IPS-NIHi7 (cell line): ENCODE data around the gene WDR5.

Experiments used
- DNase-seq: peaks from one replicate; pipeline ENCODE4 v3.0.0; 2012; ENCODE audit warnings: mixed read lengths; ENCODE audit errors: extremely low spot score

WDR5 gene

DNA sequence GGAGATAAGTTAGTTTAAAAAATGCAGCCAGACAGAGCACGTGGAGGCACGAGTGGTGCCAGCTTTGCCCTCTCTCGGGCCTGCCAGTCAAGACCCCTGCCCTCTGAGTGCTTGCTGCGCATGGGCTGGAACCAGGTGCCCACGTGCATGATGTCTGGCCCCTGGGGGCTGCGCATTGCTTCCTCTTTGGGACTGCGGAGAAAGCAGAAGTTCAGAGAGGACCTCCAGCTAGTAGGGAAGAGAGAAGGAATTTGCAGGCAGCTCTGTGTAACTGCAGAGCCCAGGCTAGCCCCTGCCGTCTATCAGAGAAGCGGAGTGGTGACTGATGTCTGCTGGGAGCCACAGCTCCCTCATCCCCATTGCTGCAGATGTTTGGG is 38.2 kb downstream of the WDR5 start:
- DNase-seq, result no peak

DNA sequence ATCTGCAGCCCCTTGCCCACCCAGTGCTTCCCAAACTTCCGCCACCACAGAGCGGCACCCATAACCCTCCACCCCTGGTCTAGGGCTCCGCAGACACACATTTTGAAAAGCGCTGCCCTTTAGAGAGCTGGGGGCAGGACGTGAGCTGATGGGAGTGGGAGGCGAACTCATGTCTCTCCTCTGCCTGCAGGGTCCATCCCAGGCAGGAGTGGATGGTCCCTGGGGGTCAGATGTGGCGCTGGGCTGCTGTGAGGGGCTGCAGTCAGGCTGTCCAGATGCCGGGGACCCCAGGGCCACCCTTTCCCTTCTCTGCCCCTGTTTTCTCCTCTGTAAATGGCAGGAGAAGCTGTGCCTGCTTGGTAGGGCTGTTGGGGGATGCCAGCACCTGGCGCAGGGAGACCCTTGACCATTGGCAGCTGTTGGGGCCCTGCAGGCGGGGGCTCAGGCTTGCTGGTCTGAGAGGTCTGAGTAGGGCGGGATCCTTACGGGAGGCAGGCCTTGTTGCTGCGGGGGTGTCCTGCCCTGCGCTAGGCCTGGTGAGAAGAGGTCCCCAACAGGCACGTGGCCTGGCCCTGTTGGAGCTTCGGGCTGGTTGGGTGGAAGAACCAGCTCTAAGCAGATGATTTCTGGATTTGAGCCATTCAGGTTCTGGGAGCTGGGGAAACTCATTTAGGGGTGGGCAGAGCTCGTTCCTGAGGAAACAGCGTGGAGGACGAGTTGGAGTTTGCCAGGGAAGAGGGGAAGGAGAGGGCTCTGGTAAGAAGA is 38.8 kb downstream of the WDR5 start:
- DNase-seq, result no peak

DNA sequence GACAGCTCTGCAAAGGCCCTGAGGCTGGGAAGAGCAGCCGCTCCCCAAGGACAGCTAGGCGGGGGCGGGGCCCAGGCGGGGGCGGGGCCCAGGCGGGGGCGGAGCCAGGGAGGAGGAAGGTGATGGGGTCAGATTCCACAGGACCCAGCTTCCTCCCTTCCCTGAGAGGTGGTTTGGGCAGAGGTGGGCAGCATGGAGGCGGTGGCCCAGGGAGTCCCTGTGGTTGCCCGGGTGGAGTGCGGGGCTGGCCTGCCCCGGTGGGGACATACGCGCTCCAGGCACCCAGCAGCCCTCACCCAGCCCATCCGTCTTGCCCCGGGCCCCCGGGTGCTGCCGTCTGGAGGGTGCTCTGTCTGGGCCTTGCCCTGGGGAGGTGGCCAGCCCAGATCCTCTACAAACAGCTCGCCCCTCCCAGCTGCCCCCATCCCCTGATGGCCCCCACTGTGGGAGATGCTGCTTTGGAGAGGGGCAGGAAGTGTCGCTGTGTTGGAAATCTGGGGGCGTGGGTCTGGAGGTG is 39.5 kb downstream of the WDR5 start:
- peak; percentile 93 for DNase-seq

DNA sequence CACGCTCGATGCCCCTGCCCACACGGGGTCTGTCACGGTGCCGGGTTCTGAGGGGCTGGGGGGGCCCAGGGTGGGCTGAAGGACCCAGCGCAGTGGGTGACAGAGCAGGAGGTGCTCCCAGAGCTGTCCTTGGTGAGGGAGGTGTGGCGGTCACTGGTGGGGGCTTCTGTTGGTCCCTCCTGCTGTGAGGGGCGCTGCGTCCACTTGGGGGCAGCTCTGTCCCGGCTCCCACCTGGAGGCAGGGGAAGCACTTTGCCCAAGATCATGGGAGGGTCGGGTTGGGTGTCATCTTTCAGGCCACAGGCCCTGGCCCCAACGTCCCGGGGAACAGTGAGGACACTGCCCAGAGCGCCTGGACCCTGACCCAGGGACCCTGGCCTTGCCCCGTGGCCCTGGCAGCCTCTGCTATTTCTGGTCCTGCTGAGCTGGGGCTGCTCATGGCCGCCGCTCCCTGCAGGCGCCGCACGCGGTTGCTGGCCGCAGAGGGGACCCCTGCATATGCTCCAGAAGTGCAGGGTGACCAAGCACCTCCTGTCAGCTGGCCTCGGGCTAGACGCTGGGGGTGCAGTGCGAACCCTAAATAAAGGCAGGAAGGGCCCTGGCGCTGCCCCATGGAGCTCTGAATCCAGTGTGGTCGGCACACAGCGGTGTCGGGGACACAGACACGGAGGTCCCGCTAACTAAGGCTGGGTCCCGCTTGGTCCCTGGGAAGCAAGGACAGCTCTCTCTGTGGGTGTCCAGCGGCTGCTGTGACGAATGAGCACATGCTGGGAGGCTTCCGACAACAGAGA is 40.1 kb downstream of the WDR5 start:
- DNase-seq, result no peak

DNA sequence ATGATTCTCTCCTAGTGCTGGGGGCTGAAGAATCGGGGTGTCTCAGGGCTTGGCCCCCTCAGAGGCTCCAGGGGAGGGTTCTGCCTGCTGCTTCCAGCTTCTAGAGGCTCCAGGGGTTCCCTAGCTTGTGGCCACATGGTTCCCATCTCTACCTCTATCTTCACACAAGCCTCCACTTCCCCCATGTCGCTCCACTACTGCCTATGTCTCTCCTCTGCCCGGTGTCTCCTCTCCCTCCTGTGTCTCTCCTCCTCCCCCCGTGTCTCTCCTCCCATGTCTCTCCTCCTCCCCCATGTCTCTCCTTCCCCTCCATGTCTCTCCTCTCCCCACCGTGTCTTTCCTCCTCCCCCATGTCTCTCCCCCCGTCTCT is 40.7 kb downstream of the WDR5 start:
- no peak for DNase-seq

DNA sequence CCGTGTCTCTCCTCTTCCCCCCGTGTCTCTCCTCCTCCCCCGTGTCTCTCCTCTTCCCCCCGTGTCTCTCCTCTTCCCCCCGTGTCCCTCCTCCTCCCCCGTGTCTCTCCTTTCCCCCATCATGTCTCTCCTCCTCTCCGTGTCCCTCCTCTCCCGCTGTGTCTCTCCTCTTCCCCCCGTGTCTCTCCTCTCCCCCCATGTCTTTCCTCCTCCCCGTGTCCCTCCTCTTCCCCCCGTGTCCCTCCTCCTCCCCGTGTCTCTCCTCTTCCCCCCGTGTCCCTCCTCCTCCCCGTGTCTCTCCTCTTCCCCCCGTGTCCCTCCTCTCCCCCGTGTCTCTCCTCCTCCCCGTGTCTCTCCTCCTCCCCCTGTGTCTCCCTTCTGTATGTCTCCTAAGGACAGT is 41.3 kb downstream of the WDR5 start:
- DNase-seq, result no peak

DNA sequence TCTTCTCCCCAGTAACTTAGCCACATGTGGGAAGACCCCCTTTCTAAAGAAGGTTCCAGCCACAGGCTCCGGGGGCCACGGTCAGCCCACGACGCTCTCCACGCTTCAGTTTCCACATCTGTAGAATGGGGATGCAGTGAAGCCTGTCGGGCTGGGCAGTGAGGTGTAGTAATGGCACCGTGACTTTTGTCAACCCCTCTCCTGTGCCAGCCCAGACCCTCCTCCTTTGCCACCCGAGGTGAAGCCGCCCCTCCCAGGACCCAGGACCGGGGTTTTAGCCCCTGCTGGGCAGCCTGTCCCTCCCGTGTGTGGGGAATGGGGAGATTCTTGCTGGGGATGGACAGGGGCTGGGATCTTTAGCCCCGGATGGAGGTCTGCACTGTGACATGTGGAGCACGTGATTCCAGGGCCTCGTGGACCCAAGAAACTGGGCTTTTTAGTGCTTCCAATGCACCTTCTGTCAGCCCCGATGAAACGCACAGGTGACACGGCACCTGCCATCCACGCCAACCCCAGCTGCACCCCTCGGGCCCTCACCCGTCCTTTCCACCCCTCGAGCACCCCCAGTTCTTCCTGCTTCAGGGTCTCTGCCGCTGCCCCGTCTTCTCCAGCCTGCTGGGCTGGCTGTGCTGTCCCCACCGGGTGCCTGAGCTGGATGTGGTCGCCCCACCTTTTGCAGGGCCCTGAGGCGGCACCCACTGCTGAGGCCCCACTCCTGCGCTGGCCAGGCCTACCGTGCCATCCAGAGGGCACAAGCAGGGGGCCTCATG is 41.9 kb downstream of the WDR5 start:
- DNase-seq, result no peak

DNA sequence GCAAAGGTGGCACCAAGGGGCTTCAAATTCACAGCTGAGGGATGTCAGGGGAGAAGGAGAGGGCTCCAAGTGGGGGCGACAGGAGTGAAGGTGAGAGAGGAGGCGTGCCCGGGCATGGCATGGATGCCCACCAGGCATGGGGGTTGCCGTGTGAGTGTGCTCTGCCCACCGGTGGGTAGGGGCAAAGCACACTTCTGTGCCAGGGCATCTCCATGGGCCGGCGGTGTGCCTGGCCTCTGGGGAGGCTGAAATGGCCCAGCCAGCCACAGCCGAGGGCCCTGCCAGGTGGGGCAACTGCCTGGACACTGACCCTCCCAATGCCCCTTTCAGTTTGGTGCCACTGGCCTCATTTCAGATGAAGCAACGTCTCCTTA is 42.5 kb downstream of the WDR5 start:
- no peak for DNase-seq

DNA sequence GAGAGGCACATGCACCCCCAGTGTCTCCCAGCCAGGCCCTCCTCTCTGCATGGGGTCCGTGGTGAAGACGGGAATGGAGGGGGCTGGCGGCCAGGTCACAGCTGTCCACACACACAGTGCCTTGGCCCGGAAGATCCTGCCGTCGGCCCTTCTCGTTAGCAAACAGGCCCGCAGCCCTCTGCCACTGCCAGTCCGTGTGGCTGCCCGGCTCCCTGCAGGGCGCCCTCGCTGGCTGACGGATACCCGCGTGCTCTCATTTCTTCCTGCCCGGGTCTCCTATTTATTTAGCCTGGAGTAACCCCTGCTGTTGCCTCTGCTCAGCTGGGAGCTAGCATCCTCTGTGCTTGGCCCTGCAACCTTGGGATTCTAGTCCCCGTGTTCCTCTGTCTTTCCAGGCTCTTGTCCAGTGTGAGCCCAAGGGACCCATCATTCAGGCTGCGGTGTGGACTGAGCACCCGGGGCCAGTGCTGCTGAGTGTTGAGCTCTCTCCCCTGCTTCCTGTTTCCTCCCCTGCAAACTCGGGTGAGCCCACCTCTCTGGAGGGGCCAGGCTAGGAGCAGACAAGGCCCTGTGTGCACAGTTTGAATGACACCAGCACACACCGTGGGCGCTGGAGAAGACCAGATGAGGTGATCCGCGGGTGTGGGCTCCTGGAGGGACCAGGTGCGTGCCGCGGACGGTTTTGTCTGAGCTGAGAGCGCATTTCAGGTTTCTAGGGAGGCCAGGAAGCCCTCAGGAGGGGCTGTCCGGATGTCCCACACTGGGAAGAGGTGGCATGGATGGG is 43.1 kb downstream of the WDR5 start:
- no peak for DNase-seq

DNA sequence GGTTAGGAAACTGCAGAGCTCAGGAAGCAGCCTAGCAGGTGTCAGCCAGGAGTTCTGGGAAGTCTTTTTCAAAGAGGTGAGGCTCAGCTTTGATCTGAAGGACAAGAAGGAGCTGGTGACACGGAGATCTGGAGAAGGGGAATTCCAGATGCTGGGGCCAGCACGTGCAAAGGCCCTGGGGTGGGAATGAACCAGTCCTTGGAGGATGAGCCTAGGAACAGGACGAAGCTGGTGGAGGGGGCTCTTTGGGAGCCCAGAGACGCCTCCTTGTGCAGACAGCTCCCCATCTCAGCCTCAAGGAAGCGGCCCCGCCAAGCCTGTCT is 43.7 kb downstream of the WDR5 start:
- DNase-seq, result no peak

DNA sequence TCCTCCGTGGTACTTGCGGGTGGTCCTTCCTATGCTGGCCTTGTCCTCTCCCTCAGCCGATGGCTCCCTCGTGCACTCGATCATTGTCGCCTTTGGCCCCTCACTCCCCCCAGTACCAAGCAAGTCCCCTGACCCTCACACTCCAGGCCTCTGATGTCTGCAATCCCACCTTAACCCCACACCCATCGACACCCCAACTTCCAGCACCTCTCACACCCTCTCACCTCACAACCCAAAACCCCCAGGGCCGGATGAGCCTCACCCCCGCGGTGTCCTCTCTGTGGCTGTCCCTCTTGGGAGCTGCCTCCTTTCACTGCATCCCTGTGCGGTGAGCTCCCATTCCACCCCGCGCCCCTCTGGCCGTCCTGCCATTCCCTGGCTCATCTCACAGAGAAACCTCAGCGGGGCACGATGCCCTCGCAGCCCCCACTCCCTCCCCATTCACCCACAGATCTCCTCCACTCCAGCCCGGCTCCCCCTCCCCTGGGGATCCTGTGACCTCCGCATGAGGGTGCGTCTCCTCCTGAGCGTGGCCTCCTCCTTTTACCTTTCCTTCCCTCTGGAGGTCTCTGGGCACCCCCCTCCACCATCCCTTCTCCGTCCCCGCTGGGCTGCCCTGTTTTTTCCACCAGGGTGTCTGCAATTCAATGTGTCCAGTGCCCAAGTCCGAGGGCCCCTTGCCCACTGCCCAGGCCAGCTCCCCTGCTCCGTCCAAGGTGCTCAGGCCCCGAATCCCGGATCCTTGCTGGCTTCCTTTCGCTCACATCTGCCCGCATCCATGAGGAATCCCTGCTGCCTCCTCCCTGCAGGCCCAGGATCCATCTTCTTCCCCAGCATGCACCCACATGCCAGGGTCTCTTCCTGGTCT is 44.3 kb downstream of the WDR5 start:
- DNase-seq, result no peak

DNA sequence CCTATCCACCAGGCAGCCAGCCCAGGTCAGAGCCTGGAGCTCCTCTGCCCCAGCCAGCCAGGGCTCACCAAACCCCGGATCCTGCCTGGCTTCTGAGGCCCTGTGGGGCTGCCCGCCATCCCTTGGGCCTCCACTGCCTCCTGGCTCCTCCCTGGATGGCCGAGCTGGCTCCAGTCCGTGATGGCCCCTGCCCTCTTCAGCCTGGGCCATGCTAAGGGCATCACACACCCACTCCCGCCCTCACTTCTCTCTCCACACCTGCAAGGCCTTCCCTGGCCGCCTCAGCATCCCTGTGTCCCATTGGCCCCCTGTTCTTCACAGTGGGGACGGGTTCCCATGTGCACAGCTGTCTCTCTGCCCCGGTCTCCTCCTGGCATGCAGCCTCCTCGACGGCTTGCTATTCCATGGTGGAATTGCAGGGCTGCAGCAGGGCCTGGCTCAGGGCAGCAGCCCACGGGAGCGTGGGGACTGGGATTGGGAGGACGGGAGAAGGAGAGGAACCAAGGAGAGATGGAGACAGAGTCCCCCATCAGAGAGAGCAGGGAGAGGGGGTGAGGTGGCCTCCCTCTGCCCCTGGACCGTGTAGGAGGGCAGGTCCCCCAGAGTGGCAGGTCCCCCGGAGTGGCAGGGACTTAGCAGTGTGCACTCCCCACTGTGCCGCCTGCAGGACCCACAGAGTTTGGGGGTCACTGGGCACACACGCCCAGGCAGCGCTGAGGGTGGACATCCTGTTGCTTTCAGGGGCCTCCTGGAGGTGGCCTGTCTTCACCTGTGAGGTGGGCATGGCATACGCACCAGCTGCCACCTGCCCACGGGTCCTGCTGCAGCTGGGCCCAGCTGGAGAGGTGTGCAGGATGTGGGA is 45.1 kb downstream of the WDR5 start:
- no peak for DNase-seq

DNA sequence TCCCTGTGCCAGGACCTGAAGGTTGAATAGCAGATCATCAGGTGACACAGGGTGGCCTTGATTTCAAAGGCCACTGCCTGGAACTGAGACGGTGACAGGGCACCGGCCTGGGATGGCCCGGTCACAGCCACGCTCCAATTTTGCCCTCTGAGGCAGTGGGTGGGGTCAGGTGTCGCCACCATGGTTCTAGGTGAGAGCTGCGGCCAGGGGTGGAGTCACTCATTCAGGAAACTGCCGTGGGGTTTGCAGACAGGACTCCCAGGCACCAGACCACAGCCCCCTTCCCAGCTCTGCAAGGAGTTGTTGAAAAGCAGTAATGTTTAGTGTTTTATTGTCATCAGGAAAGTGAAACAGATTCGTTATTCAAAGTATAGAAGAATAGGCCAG is 45.8 kb downstream of the WDR5 start:
- DNase-seq, result no peak

DNA sequence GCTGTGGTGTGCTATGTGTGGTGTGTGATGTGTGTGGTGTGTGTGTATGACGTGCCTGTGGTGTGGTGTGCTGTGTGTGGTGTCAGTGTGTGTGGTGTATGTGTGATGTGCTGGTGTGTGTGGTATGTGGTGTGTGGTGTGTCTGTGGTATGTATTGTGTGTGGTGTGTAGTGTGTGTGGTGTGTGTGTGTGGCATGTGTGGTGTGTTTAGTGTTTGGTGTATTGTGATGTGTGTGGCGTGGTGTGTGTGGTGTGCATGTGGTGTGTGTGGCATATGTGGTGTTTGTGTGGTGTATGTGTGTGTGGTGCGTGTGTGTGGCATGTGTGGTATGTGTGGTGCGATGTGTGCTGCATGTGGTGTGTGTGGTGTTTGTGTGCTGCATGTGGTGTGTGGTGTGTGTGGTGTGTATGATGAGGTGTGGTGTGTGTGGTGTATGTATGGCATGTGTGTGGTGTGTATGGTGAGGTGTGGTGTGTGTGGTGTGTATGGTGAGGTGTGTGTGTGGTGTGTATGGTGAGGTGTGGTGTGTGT is 46.7 kb downstream of the WDR5 start:
- DNase-seq, result no peak

DNA sequence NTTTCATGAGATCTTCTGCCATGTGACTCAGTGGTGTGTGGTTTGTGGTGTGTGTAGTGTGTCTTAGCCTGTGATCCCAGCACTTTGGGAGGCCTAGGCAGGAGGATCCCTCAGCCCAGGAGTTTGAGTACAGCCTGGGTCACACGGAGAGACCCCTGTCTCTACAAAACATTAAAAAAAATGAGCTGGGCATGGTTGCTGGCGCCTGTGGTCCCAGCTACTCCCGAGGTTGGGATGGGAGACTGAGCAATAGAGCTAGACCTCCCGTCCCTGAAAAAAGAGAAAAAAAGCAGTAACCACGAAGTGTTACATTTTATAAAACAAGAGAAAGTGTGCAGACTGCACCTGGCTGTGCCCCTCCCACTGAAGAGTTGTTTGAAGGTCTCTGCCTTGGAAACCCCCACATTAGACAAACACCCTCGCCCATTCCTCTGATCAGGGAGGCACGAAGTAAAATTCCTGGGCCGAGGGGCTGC is 49.7 kb downstream of the WDR5 start:
- DNase-seq, result no peak

DNA sequence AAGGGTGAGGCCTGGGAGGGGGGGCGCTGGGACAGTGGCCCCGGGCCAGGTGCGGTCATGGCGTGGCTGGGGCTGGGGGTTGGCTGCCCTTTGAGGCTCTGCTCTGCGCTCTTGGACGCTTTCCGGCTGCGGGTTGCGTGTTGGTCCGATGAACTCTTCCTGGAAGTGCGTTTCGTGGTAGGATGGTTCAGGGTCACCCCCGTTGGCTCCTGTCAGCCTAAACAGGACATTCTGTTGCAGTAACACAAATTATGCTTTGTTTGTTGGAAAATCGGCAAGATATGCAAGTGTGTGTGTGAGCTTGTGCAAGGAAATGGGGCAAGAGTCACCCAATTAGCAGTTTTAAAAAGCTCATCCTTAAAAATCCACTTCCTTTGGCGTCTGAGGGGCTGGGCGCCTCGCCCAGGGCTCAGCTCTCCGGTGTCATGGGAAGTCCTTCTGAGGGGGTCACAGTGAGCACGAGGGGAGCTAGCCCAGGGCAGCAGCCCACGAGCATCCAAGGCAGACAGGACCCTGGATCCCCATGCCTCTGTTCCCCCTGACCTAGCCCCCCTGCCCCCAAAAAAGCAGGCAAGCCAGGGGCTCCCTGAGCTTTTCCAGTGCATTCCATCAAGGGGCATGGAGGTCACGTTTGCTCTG is 50.7 kb downstream of the WDR5 start:
- no peak for DNase-seq

DNA sequence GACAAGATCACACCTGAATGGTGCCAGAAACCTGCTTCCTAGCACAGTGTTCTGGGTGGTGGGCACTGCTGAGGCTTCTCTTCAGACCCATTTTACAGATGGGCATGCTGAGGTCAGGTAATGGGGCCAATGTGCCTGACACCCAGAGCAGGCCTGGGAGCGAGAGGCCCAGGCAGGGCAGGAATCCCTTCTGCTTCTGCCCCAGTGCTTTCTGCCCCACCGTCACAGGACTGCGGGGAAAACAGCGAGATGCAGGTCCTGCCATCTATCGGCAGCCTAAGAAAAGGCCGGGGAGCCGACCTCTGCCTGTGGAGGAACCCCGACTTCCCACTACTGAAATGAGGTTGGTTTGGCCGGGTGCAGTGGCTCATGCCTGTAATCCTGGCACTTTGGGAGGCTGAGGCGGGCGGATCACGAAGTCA is 51.2 kb downstream of the WDR5 start:
- DNase-seq, result no peak

DNA sequence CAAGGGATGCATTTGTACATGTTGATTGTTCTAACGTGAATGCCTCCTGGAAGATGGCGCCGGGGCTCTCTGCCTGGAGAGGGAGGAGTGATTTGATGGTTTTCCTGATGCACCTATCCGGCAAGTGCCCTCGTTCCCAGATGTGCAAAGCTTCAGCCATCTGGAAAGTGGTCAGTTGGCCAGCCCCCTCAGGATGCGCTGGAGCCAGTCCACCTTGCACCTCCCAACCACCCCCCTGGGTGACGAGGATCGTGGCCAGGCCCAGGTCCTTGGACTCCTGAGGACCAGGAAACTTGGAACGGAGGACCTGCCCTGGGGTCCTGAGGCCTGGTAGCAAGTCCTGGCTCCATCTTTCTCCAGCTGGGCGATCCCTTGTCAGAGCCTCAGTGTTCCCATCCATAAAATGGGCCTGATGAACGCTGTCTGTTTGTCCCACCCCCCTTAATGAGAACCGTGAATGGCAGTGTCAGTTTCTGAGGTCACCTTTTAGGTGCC is 52.1 kb downstream of the WDR5 start:
- no peak for DNase-seq
